ENCODE measurements around the gene NTSR1. TPM values are rescaled to one million over a fixed set of nuclear protein-coding genes. Genes with fewer than 3 reads are reported as not detected.

The NTSR1 gene
- total and polyA plus RNA-seq, 2 of the 13 experiments (the other 11 are each of a cell fraction or from before 2014, with no cell fraction given): 0.09 to 0.12 TPM

GRCh38 chr20:62808211-62808865 lies 99.7 kb downstream of the NTSR1 start (continued):
- TF ChIP-seq, protein P1, sequence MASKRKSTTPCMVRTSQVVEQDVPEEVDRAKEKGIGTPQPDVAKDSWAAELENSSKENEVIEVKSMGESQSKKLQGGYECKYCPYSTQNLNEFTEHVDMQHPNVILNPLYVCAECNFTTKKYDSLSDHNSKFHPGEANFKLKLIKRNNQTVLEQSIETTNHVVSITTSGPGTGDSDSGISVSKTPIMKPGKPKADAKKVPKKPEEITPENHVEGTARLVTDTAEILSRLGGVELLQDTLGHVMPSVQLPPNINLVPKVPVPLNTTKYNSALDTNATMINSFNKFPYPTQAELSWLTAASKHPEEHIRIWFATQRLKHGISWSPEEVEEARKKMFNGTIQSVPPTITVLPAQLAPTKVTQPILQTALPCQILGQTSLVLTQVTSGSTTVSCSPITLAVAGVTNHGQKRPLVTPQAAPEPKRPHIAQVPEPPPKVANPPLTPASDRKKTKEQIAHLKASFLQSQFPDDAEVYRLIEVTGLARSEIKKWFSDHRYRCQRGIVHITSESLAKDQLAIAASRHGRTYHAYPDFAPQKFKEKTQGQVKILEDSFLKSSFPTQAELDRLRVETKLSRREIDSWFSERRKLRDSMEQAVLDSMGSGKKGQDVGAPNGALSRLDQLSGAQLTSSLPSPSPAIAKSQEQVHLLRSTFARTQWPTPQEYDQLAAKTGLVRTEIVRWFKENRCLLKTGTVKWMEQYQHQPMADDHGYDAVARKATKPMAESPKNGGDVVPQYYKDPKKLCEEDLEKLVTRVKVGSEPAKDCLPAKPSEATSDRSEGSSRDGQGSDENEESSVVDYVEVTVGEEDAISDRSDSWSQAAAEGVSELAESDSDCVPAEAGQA (IDR thresholded peaks at IDR 0.05; ENCODE audit: low read depth): no peak
- TF ChIP-seq, protein P1 (CRISPR knock-in tag; IDR thresholded peaks at IDR 0.05; ENCODE audit: borderline replicate concordance): no peak
- TF ChIP-seq ZFYVE20 (CRISPR knock-in tag; IDR thresholded peaks at IDR 0.05; ENCODE audit: borderline replicate concordance, low read depth) (no peak), TSC22D2 (CRISPR knock-in tag; IDR thresholded peaks at IDR 0.05; ENCODE audit: borderline replicate concordance) (no peak), ZNF770 (CRISPR knock-in tag; IDR thresholded peaks at IDR 0.05) (no peak), ZNF761 (CRISPR knock-in tag; conservative IDR thresholded peaks at IDR 0.05) (no peak), CCAR2 (optimal IDR thresholded peaks at IDR 0.05; ENCODE audit: low read depth, low read length) (no peak), KDM5B (CRISPR knock-in tag; IDR thresholded peaks at IDR 0.05; ENCODE audit: borderline replicate concordance) (peak; percentile 30; the same call in 1 of the 2 replicates), ZNF382 (CRISPR knock-in tag; IDR thresholded peaks at IDR 0.05; ENCODE audit: borderline replicate concordance) (no peak), CREB3 (CRISPR knock-in tag; IDR thresholded peaks at IDR 0.05) (peak; percentile 56; the same call in 1 of the 2 replicates), CAMTA2 (CRISPR knock-in tag; IDR thresholded peaks at IDR 0.05; ENCODE audit: borderline replicate concordance) (no peak), SYNCRIP (IDR thresholded peaks at IDR 0.05; ENCODE audit: insufficient read depth, low read depth, low read length) (no peak), ZSCAN30 (CRISPR knock-in tag; IDR thresholded peaks at IDR 0.05) (no peak), HNRNPLL (IDR thresholded peaks at IDR 0.05; ENCODE audit: low read depth, low read length, poor library complexity, severe bottlenecking) (peak; percentile 17), ZNF205 (CRISPR knock-in tag; IDR thresholded peaks at IDR 0.05) (no peak; the same call in 1 of the 2 replicates)
- TF ChIP-seq, protein P2, sequence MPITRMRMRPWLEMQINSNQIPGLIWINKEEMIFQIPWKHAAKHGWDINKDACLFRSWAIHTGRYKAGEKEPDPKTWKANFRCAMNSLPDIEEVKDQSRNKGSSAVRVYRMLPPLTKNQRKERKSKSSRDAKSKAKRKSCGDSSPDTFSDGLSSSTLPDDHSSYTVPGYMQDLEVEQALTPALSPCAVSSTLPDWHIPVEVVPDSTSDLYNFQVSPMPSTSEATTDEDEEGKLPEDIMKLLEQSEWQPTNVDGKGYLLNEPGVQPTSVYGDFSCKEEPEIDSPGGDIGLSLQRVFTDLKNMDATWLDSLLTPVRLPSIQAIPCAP (CRISPR knock-in tag; IDR thresholded peaks at IDR 0.05; ENCODE audit: low read depth): no peak
- TF ChIP-seq, protein P3, sequence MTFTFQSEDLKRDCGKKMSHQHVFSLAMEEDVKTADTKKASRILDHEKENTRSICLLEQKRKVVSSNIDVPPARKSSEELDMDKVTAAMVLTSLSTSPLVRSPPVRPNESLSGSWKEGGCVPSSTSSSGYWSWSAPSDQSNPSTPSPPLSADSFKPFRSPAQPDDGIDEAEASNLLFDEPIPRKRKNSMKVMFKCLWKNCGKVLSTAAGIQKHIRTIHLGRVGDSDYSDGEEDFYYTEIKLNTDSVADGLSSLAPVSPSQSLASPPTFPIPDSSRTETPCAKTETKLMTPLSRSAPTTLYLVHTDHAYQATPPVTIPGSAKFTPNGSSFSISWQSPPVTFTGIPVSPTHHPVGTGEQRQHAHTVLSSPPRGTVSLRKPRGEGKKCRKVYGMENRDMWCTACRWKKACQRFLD (CRISPR knock-in tag; IDR thresholded peaks at IDR 0.05; ENCODE audit: borderline replicate concordance): 0 out of 2 replicates have a peak, but pooled peaks have one; percentile 23
